Fibroblast of upper back skin (primary cell): ENCODE results near the gene NME7.
"Not testable (repeated sequence)": the region's sequence is repeated elsewhere in the genome, so short reads cannot be mapped to it uniquely, and the experiment has no call there.

ENCODE experiments used
- DNase-seq: peaks from one replicate; pipeline ENCODE4 v3.0.0-alpha.2; 2013

Gene NME7

GRCh38 chr1:169300854-169301253 is 66.7 kb downstream of the NME7 start:
- no peak for DNase-seq

GRCh38 chr1:169298441-169298840 is 69.2 kb downstream of the NME7 start:
- no peak for DNase-seq

- DNase-seq = no peak
Observed at GRCh38 chr1:169295846-169296245, 71.8 kb downstream of the NME7 start.

GRCh38 chr1:169295425-169295824 is 72.2 kb downstream of the NME7 start:
- DNase-seq = no peak

GRCh38 chr1:169289016-169289415 is 78.6 kb downstream of the NME7 start:
- DNase-seq = no peak

GRCh38 chr1:169288011-169288414 is 79.6 kb downstream of the NME7 start:
- peak; percentile 74 for DNase-seq

- peak; percentile 27 for DNase-seq
Observed at GRCh38 chr1:169287280-169287679, 80.3 kb downstream of the NME7 start.

- DNase-seq = not testable (repeated sequence)
Observed at GRCh38 chr1:169281562-169281961, 86.0 kb downstream of the NME7 start.

- no peak for DNase-seq
Observed at GRCh38 chr1:169271098-169271497, 96.5 kb downstream of the NME7 start.

GRCh38 chr1:169266133-169266532 is 101.5 kb downstream of the NME7 start:
- DNase-seq = no peak

- DNase-seq = no peak
Observed at GRCh38 chr1:169263059-169263458, 104.5 kb downstream of the NME7 start.

GRCh38 chr1:169261884-169262283 is 105.7 kb downstream of the NME7 start:
- peak; percentile 1 for DNase-seq

- DNase-seq = no peak
Observed at GRCh38 chr1:169260478-169261151, 107.0 kb downstream of the NME7 start.

GRCh38 chr1:169259816-169260215 is 107.8 kb downstream of the NME7 start:
- no peak for DNase-seq

- DNase-seq = no peak
Observed at GRCh38 chr1:169250795-169251194, 116.8 kb downstream of the NME7 start.

- DNase-seq = peak; percentile 12
Observed at GRCh38 chr1:169250022-169250421, 117.6 kb downstream of the NME7 start.

- no peak for DNase-seq
Observed at GRCh38 chr1:169249611-169250010, 118.0 kb downstream of the NME7 start.

GRCh38 chr1:169245706-169246105 is 121.9 kb downstream of the NME7 start:
- DNase-seq = no peak

GRCh38 chr1:169240449-169241232 is 127.0 kb downstream of the NME7 start:
- DNase-seq = peak; percentile 29

GRCh38 chr1:169236880-169237279 is 130.7 kb downstream of the NME7 start:
- DNase-seq = no peak

- DNase-seq = peak; percentile 34
Observed at GRCh38 chr1:169236143-169236542, 131.5 kb downstream of the NME7 start.

GRCh38 chr1:169235568-169235967 is 132.0 kb downstream of the NME7 start:
- no peak for DNase-seq

GRCh38 chr1:169234780-169235179 is 132.8 kb downstream of the NME7 start:
- DNase-seq = no peak

- DNase-seq = no peak
Observed at GRCh38 chr1:169217636-169218035, 150.0 kb downstream of the NME7 start.
